Activated CD4-positive, alpha-beta T cell treated with anti-CD3 and anti-CD28 coated beads, Interleukin-2, amount 50 U/mL, for 16 hours (primary cell): ENCODE measurements around the gene ACAP3.

Experiments used
- DNase-seq: peaks from one replicate; pipeline ENCODE4 v3.0.0-alpha.2; 2020

ACAP3 gene, protein sequence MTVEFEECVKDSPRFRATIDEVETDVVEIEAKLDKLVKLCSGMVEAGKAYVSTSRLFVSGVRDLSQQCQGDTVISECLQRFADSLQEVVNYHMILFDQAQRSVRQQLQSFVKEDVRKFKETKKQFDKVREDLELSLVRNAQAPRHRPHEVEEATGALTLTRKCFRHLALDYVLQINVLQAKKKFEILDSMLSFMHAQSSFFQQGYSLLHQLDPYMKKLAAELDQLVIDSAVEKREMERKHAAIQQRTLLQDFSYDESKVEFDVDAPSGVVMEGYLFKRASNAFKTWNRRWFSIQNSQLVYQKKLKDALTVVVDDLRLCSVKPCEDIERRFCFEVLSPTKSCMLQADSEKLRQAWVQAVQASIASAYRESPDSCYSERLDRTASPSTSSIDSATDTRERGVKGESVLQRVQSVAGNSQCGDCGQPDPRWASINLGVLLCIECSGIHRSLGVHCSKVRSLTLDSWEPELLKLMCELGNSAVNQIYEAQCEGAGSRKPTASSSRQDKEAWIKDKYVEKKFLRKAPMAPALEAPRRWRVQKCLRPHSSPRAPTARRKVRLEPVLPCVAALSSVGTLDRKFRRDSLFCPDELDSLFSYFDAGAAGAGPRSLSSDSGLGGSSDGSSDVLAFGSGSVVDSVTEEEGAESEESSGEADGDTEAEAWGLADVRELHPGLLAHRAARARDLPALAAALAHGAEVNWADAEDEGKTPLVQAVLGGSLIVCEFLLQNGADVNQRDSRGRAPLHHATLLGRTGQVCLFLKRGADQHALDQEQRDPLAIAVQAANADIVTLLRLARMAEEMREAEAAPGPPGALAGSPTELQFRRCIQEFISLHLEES

GRCh38 chr1:1307923-1308755 lies at the start of gene ACAP3, which contains the start of gene PUSL1:
Gene ACAP3, minus strand, starts transcription at chr1:1307930. Its CDS starts 115 bp downstream, at chr1:1307815.
Gene PUSL1, plus strand, starts transcription at chr1:1308597. Its CDS starts 47 bp downstream, at chr1:1308644.
- peak; percentile 89 for DNase-seq

DNA sequence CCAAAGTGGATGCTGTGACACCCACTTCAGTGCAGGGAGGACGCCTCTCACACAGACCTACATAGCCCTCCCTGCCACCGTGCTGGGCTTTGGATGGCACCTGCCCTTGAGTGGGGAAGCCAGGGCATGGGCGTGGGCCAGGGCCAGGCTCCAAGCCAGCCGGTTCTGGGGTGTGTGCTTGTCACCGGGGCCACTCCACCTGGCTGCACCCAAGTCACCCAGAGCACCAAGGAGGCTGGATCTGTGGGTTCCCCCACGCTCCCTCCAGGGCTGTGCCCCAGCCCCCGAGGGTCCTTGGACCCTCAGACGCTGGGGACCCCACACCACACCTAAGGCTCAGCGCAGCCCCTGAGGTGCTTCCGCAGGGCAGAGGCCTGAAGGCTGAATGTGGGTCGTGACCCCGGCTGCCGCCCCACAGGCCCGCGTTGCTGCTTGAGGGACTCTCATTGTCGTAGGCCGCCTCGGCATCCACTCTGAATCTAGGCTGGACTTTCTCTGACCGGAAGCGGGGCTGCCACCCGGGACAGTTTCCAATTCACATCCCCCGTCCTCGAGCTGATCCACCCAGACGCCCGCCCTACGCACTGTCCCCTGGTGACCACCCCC lies 49.2 kb upstream of the ACAP3 start:
- DNase-seq: no peak

GRCh38 chr1:1356166-1356795 lies 48.6 kb upstream of the ACAP3 start:
- no peak for DNase-seq

GRCh38 chr1:1355416-1355815 lies 47.7 kb upstream of the ACAP3 start:
- DNase-seq: no peak

DNA sequence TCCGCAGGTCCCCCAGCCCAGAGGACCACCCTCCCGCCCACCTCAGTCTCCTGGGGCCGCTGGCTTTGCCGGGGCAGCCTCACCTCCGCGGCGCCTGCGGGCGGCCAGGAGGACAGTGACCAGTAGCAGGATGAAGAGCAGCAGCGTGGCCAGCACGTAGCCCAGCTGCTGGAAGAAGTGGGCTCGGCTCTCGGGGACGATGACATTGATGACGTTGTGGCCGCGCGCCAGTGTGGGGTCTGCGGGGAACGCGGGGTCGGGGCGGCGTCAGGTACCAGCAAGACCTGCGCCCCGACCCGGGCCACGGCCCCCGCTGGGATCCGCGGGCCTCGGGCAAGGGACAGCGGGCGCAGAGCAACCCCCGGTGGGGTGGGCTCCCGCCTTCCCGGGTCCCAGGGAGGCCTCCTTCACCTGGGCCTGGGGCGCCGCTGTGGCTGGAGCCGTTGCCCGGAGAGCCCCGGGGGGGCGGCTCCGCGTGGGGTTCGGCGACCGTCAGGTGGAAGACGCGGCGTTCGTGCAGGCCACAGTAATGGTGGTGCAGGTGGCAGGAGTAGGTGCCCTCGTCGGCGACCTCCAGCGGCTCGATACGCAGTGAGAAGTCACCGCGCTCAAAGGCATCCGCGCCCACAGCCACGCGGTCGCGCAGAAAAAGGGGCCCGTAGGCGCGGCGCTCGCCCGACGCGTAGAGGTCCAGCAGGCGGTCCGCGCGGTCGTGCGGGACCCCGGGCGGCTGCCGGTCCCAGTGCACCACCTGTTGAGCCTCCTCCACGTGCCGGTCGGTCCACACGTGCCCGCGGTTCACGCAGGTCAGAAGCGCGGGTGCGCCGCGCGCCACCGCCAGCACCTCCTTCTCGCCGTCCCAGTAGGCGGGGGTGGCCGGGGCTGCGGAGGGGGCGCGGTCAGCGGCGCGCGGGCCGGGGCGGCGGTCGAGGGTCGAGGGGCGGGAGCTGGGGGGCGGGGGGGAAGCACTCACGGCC lies 46.8 kb upstream of the ACAP3 start:
- DNase-seq: no peak

GRCh38 chr1:1353389-1354151 lies 45.8 kb upstream of the ACAP3 start:
- no peak for DNase-seq

DNA sequence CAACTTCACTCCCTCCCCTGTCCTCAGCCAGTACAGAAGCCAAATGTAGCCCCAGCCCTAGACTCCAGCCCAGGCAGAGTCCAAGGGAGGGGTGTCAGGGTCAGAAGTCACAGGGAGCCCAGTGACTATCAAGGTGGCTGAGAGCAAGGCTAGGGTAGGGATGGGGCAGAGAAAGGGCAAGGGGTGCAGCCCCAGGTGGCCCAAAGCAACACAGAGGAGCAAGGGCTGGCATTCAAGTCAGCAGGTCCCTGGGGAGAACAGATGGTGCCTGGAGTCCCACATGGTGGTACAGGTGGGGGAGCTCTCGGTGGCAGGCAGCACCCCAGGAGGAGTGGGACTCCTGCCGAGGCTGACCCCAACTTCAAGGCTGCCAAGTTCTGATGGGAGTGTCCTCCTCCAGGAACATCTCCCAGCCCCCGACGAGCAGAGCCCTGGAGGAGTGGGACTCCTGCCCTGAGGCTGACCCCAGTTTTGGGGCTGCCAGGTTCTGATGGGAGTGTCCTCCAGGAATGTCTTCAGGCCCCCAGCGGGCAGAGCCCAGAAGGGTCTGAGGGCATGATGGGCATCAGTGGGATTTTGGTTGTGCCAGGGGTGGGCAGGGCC lies 45.2 kb upstream of the ACAP3 start:
- no peak for DNase-seq

- DNase-seq: no peak
Observed at GRCh38 chr1:1351511-1352427, 44.0 kb upstream of the ACAP3 start.

DNA sequence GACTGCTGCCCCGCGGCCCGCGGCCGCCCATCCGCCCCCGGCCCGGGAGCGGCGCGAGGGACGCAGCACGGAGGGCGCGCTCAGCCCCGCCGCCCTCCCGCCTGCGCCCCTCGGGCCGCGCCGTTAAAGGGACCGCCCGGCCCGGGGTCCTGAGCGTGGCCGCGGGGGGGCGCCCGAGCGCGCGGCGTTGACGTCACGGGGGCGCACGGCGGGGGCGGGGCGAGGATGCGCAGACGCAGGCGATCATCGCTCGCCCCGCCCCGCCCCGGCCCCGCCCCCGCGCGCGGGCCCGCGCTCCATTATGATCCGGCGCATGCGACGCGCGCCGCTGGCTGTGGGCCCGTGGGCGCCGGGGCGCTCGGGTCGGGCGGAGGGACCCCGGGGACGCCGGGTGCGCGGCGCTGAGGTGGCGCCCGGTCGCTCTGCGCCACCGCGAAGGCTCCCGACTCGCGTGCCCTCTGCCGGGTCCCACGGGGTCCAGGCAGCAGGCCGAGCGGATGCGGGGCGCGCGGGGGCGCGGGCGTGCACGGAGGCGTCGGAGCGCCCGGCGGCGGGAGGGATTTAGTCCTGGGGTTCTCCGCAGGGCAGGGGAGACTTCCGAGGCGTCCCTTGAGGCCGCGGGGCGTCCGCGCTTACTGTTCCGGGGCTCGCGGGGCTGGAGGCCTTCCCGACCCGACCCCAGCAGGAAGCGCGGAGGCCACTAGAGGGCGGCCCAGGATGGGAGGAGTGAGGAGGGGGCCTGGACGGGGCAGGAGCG lies 41.7 kb upstream of the ACAP3 start, which contains the start of gene DVL1:
Gene DVL1, minus strand, starts transcription at position 163 of the 757 bp plus-strand sequence. CDS start 353 bp downstream, outside the sequence.
- peak; percentile 58 for DNase-seq

DNA sequence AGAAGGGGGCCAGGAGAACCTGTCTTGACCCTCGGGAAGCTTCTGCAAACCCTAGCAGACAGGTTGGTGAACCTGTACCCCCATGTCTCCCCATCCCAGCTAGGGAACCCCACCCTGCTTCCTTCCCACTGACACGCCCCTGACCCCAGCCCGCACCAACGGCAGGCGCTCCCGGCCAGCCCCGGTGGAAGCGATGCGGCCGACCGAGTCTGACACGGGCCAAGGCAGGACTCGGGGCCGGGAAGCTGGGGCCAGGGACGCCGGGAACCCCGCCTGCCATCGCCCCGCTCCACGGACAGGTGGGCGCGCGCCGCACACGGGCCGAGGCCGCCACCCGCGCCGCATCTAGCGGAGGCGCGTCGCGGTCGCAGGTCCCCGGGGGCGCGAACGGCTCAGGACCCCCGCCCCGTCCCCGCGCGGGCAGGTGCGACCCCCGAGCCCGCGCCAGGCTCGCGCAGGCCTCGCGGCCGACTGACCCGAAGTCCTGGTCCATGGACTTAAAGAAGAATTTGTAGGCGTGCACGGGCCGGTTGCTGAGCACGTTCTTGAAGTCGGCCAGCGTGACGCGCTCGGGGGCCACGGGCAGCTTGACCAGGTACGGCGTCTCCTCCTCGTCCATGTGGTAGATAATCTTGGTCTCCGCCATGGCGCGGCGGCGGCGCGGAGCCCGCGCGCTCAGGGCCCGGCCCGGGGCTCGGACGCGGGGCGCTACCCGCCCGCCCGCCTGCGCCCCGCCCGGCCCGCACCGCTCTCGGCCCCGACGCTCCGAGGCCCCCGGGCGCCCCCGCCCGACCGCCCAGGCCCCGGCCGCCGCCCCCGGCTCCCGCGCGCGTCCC lies 40.9 kb upstream of the ACAP3 start:
- DNase-seq: no peak

DNA sequence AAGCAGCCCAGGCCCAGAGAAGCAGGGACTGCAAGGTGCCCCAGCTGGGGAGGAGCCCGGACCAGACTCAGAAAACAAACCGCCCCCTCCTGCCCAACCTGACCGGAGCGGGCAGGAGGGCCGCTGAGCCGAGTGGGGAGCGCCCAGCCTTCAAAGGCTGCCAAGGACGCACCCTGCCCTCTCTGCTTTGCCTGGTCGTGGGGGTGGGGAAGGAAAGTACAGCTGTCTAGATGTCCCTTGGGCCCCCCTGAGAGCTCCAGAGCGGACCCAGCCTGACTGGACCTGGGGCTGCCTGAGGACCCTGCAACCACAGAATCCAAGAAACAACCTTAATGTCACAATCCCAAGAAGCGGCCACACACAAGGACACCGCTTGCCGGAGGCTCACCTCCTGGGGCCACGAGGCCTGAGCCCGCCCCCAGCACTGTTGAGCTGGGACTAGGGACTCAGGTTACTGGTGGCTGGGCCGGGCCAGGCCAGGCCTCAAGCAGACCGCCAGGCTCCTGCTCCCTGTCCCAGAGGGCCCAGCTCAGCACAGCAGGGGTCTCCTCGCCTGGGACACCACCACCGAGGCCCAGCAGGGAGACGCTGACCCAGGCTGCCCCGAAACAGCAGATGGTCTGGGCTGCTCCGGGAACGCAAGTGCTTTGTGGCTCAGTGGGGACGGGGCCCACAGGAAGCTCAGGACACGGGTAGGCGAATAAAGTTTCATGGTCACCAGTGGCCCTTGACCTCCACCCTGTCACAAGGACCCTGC lies 40.1 kb upstream of the ACAP3 start:
- no peak for DNase-seq

GRCh38 chr1:1347026-1347595 lies 39.4 kb upstream of the ACAP3 start:
- DNase-seq: no peak

GRCh38 chr1:1346501-1346890 lies 38.8 kb upstream of the ACAP3 start:
- DNase-seq: no peak

- no peak for DNase-seq
Observed at GRCh38 chr1:1345860-1346500, 38.2 kb upstream of the ACAP3 start.

- DNase-seq: no peak
Observed at GRCh38 chr1:1345384-1345783, 37.7 kb upstream of the ACAP3 start.
